Ishikawa (cell line): ENCODE measurements around the gene ABHD17C.

Experiments
- CEBPB ChIP-seq: IDR thresholded peaks from 2 replicates; pipeline ENCODE4 v1.6.1; 2012
- CREB1 ChIP-seq: IDR thresholded peaks from 2 replicates; pipeline ENCODE4 v1.6.1; 2012; ENCODE audit warnings: low read depth
- EGR1 ChIP-seq: IDR thresholded peaks from 2 replicates; pipeline ENCODE4 v1.6.1; 2012
- EP300 ChIP-seq: IDR thresholded peaks from 2 replicates; pipeline ENCODE4 v1.6.1; 2012; ENCODE audit warnings: borderline replicate concordance
- FOXM1 ChIP-seq: IDR thresholded peaks from 2 replicates; pipeline ENCODE4 v1.6.1; 2012; ENCODE audit warnings: low read depth, borderline replicate concordance
- NFIC ChIP-seq: IDR thresholded peaks from 2 replicates; pipeline ENCODE4 v1.6.1; 2012
- RAD21 ChIP-seq: IDR thresholded peaks from 2 replicates; pipeline ENCODE4 v1.6.1; 2012; ENCODE audit warnings: low read depth
- TAF1 ChIP-seq: IDR thresholded peaks from 2 replicates; pipeline ENCODE4 v1.6.1; 2012; ENCODE audit warnings: low read depth, mild to moderate bottlenecking
- TCF12 ChIP-seq: IDR thresholded peaks from 2 replicates; pipeline ENCODE4 v1.6.1; 2012; ENCODE audit warnings: low read depth
- TEAD4 ChIP-seq: IDR thresholded peaks from 2 replicates; pipeline ENCODE4 v1.6.1; 2012
- YY1 ChIP-seq: IDR thresholded peaks from 2 replicates; pipeline ENCODE4 v1.6.1; 2012; ENCODE audit warnings: low read depth
- ZBTB7A ChIP-seq: IDR thresholded peaks from 2 replicates; pipeline ENCODE4 v1.6.1; 2012; ENCODE audit warnings: low read depth
- TF ChIP-seq, protein P1 (sequence below): IDR thresholded peaks from 2 replicates; pipeline ENCODE4 v1.6.1; 2012
- TF ChIP-seq, protein P2 (sequence below): IDR thresholded peaks from 2 replicates; pipeline ENCODE4 v1.6.1; 2012
- TF ChIP-seq, protein P3 (sequence below): IDR thresholded peaks from 2 replicates; pipeline ENCODE4 v1.6.1; 2012; ENCODE audit warnings: low read depth, mild to moderate bottlenecking

The ABHD17C gene

DNA sequence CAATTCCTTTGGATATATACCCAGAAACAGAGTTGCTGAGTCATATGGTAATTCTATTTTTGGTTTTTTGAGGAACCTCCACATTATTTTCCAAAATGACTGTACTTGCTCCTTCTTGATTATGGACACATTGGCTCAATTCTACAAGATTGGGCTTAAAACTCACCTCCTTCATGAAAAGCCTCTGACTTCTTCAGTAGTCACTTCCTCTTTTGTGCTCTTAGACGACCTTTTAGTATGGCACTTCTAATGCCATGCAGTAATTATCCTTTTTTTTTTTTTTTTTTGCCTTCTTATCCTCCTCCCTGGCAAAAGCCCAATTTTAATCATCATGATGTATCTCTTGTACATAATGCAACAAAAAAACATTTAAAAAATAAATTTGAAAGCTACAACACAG is 33.0 kb upstream of the ABHD17C start:
- TF ChIP-seq FOXM1 = no peak
- TF ChIP-seq CREB1 = no peak
- TF ChIP-seq ZBTB7A = no peak
- TF ChIP-seq, protein P1, sequence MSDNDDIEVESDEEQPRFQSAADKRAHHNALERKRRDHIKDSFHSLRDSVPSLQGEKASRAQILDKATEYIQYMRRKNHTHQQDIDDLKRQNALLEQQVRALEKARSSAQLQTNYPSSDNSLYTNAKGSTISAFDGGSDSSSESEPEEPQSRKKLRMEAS = no peak
- TF ChIP-seq NFIC = no peak
- no peak for TF ChIP-seq EP300
- no peak for TF ChIP-seq YY1
- TF ChIP-seq, protein P2, sequence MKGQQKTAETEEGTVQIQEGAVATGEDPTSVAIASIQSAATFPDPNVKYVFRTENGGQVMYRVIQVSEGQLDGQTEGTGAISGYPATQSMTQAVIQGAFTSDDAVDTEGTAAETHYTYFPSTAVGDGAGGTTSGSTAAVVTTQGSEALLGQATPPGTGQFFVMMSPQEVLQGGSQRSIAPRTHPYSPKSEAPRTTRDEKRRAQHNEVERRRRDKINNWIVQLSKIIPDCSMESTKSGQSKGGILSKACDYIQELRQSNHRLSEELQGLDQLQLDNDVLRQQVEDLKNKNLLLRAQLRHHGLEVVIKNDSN = no peak
- TF ChIP-seq TAF1 = no peak
- TF ChIP-seq TCF12 = no peak
- no peak for TF ChIP-seq RAD21
- TF ChIP-seq EGR1 = no peak
- no peak for TF ChIP-seq CEBPB
- TF ChIP-seq TEAD4 = no peak
- TF ChIP-seq, protein P3, sequence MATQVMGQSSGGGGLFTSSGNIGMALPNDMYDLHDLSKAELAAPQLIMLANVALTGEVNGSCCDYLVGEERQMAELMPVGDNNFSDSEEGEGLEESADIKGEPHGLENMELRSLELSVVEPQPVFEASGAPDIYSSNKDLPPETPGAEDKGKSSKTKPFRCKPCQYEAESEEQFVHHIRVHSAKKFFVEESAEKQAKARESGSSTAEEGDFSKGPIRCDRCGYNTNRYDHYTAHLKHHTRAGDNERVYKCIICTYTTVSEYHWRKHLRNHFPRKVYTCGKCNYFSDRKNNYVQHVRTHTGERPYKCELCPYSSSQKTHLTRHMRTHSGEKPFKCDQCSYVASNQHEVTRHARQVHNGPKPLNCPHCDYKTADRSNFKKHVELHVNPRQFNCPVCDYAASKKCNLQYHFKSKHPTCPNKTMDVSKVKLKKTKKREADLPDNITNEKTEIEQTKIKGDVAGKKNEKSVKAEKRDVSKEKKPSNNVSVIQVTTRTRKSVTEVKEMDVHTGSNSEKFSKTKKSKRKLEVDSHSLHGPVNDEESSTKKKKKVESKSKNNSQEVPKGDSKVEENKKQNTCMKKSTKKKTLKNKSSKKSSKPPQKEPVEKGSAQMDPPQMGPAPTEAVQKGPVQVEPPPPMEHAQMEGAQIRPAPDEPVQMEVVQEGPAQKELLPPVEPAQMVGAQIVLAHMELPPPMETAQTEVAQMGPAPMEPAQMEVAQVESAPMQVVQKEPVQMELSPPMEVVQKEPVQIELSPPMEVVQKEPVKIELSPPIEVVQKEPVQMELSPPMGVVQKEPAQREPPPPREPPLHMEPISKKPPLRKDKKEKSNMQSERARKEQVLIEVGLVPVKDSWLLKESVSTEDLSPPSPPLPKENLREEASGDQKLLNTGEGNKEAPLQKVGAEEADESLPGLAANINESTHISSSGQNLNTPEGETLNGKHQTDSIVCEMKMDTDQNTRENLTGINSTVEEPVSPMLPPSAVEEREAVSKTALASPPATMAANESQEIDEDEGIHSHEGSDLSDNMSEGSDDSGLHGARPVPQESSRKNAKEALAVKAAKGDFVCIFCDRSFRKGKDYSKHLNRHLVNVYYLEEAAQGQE = no peak

DNA sequence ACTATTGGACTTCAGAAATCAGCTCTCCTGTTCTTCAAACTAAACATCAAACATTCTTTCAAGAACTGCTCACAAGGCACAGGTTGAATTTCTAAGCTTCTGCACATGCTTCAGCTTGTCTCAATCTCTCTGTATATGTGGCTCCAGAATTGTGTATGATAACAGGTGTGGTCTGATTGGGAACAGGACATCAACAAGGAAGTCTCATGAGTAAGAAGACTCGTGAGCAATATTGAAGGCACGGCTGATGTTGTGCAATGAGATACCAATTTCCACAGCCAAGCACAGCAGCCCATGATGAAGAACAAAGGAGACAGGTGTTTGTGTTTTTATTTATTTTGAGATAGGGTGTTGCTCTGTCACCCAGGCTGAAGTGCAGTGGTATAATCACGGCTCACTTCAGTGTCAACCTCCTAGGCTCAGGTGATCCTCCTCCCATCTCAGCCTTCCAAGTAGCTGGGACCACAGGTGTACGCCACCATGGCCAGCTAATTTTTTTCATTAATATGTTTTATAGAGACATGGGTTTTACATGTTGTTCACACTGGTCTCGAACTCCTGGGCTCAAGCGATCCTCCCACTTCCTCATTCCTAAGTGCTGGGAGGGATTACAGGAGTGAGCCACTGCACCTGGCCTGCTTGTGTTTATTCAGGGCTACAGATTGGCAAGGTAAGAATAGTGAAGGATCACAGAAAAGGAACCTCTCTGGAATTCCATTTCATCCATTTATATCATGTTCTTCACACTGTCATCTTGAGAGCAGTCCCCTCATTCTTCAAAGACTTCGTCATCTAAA is 32.2 kb upstream of the ABHD17C start:
- TF ChIP-seq FOXM1 (no peak), TEAD4 (no peak), CREB1 (no peak), TCF12 (no peak), EP300 (no peak), CEBPB (no peak), NFIC (no peak), EGR1 (no peak), RAD21 (no peak), YY1 (no peak), TAF1 (no peak), ZBTB7A (no peak)
- TF ChIP-seq, protein P1 = no peak
- TF ChIP-seq, protein P3 = no peak
- TF ChIP-seq, protein P2 = no peak

DNA sequence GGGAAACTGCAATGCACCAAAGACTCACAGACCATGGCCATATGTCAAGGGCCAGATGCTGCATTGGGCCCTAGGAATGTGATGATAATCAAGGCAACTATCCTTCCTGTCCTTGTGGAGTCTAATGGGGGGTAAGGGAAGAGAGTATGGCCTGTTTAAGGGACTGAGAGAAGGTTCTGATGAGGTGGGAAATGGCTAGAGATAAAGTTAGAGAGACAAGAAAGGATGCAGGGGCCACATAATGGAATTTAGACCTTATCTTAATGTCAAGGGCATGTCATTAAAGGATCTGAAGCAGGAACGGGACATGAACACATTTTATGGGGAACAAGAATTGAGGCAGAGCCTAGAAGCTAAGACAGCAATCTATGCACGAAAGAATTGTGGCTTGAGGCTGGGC is 30.0 kb upstream of the ABHD17C start:
- no peak for TF ChIP-seq TCF12
- no peak for TF ChIP-seq NFIC
- TF ChIP-seq FOXM1 = no peak
- no peak for TF ChIP-seq TAF1
- TF ChIP-seq YY1 = no peak
- TF ChIP-seq TEAD4 = no peak
- TF ChIP-seq, protein P2 = no peak
- no peak for TF ChIP-seq RAD21
- TF ChIP-seq ZBTB7A = no peak
- TF ChIP-seq, protein P3 = no peak

DNA sequence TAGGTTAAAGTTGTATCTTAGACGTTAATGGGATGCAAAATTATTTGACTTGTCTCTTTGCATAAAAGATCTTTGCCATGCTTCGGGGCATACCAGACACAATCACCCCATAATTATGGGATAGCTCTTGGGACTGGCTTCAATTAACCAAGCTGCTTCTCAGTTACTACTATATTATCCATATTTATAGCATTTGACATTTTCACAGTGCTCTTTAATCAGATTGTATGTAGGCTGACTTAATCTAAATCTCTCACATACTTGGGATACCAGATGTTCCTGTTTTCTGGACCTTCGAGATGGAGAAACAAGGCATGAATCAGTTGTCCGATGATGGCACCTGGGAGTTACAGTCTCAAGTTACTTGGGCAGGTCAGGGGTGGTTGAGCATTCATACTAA is 27.2 kb upstream of the ABHD17C start:
- TF ChIP-seq ZBTB7A (no peak), CREB1 (no peak), EP300 (no peak), TCF12 (no peak), TAF1 (no peak), YY1 (no peak), CEBPB (no peak), NFIC (no peak), RAD21 (no peak), EGR1 (no peak)
- TF ChIP-seq, protein P2 = no peak
